SK-N-SH treated with all-trans-retinoic acid at 6 μM for 48 hours (cell line): Measurements from ENCODE around the gene PNPLA4.

Source experiments
- ATAC-seq: fragments of 200-7000 bp; cut with Tn5 transposase; 3 replicates; pipeline ENCODE4 v1.9.1; 2020; ENCODE audit warnings: mild to moderate bottlenecking, moderate library complexity
- ARNTL ChIP-seq: fragments of 450-650 bp; formaldehyde crosslinking; IDR thresholded peaks from 2 replicates; pipeline ENCODE4 v1.5.0; 2020; ENCODE audit warnings: low read depth, mild to moderate bottlenecking, moderate library complexity, borderline replicate concordance
- BACH2 ChIP-seq: fragments of 250-450 bp; sonication (Bioruptor Pico); IDR thresholded peaks from 2 replicates; pipeline ENCODE4 v1.9.0; 2021; ENCODE audit warnings: mild to moderate bottlenecking, borderline replicate concordance
- CREB5 ChIP-seq: fragments of 250-450 bp; sonication (Bioruptor Pico); IDR thresholded peaks from 2 replicates; pipeline ENCODE4 v1.5.1; 2020; ENCODE audit warnings: low read depth, mild to moderate bottlenecking, moderate library complexity
- CSDC2 ChIP-seq: fragments of 250-450 bp; sonication (Bioruptor Pico); IDR thresholded peaks from 2 replicates; pipeline ENCODE4 v1.5.0; 2020; ENCODE audit warnings: mild to moderate bottlenecking, moderate library complexity
- GLIS3 ChIP-seq: fragments of 250-450 bp; sonication (Bioruptor Pico); IDR thresholded peaks from 2 replicates; pipeline ENCODE4 v1.5.0; 2020; ENCODE audit warnings: mild to moderate bottlenecking, moderate library complexity
- ISL1 ChIP-seq: fragments of 250-450 bp; sonication (Bioruptor Pico); IDR thresholded peaks from 2 replicates; pipeline ENCODE4 v2.1.2; 2022; ENCODE audit warnings: mild to moderate bottlenecking, moderate library complexity
- OSR1 ChIP-seq: fragments of 250-450 bp; sonication (Bioruptor Pico); IDR thresholded peaks from 2 replicates; pipeline ENCODE4 v1.8.0; 2022; ENCODE audit warnings: moderate library complexity, mild to moderate bottlenecking, inconsistent platforms
- POU6F1 ChIP-seq: fragments of 250-450 bp; sonication (Bioruptor Pico); IDR thresholded peaks from 2 replicates; pipeline ENCODE4 v1.8.0; 2021; ENCODE audit warnings: low read depth, mild to moderate bottlenecking, moderate library complexity, borderline replicate concordance
- PPARA ChIP-seq: fragments of 250-450 bp; sonication (Bioruptor Pico); IDR thresholded peaks from 2 replicates; pipeline ENCODE4 v1.5.0; 2020; ENCODE audit warnings: mild to moderate bottlenecking, borderline replicate concordance
- RARB ChIP-seq: fragments of 250-450 bp; sonication (Bioruptor Pico); IDR thresholded peaks from 2 replicates; pipeline ENCODE4 v1.8.0; 2021; ENCODE audit warnings: mild to moderate bottlenecking, moderate library complexity
- SNAI2 ChIP-seq: fragments of 250-450 bp; sonication (Bioruptor Pico); IDR thresholded peaks from 2 replicates; pipeline ENCODE4 v1.5.0; 2020; ENCODE audit warnings: mild to moderate bottlenecking, moderate library complexity
- TCF4 ChIP-seq: fragments of 250-450 bp; sonication (Bioruptor Pico); IDR thresholded peaks from 2 replicates; pipeline ENCODE4 v1.8.0; 2021; ENCODE audit warnings: mild to moderate bottlenecking, moderate library complexity, borderline replicate concordance
- TOX ChIP-seq: fragments of 250-450 bp; sonication (Bioruptor Pico); IDR thresholded peaks from 2 replicates; pipeline ENCODE4 v1.8.0; 2021; ENCODE audit warnings: mild to moderate bottlenecking, moderate library complexity, borderline replicate concordance
- TSHZ2 ChIP-seq: fragments of 250-450 bp; sonication (Bioruptor Pico); IDR thresholded peaks from 2 replicates; pipeline ENCODE4 v1.5.0; 2020; ENCODE audit warnings: mild to moderate bottlenecking, moderate library complexity
- ZC3H10 ChIP-seq: fragments of 250-450 bp; sonication (Bioruptor Pico); IDR thresholded peaks from 2 replicates; pipeline ENCODE4 v1.5.1; 2021; ENCODE audit warnings: mild to moderate bottlenecking, moderate library complexity
- ZFP3 ChIP-seq: fragments of 250-450 bp; sonication (Bioruptor Pico); IDR thresholded peaks from 2 replicates; pipeline ENCODE4 v1.5.0; 2020; ENCODE audit warnings: mild to moderate bottlenecking, moderate library complexity
- ZFP30 ChIP-seq: fragments of 450-650 bp; formaldehyde crosslinking; IDR thresholded peaks from 2 replicates; pipeline ENCODE4 v1.5.0; 2022; ENCODE audit warnings: mild to moderate bottlenecking, moderate library complexity
- ZNF565 ChIP-seq: fragments of 450-650 bp; formaldehyde crosslinking; conservative IDR thresholded peaks from 2 replicates; pipeline ENCODE4 v1.5.0; 2020; ENCODE audit warnings: low read depth, mild to moderate bottlenecking, moderate library complexity
- ZNF70 ChIP-seq: fragments of 450-650 bp; formaldehyde crosslinking; IDR thresholded peaks from 2 replicates; pipeline ENCODE4 v1.5.0; 2020; ENCODE audit warnings: mild to moderate bottlenecking, moderate library complexity
- TF ChIP-seq, protein P1 (sequence below): fragments of 250-450 bp; sonication (Bioruptor Pico); IDR thresholded peaks from 2 replicates; pipeline ENCODE4 v1.8.0; 2020; ENCODE audit warnings: mild to moderate bottlenecking, moderate library complexity, borderline replicate concordance

Gene PNPLA4

DNA sequence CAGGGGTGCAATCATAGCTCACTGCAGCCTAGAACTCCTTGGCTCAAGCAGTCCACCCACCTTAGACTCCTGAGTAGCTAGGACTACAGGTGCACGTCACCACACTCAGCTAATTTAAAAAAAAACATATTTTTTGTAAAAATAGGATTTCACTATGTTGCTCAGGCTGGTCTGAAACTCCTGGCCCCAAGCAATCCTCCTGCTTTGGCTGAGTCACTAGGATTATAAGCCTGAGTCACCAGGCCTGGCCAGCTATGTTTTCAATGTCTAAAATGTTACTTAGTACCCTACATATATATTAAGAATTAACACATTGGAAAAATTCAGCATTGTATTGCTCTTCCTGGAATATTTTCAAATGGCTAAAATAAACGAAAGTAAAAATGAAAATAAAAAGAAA lies 37.5 kb downstream of the PNPLA4 start:
- ATAC-seq, result no peak
- TF ChIP-seq ISL1 (CRISPR knock-in tag), result no peak
- no peak for TF ChIP-seq ARNTL
- no peak for TF ChIP-seq OSR1
- no peak for TF ChIP-seq ZC3H10 (CRISPR knock-in tag)
- no peak for TF ChIP-seq CREB5 (CRISPR knock-in tag)
- no peak for TF ChIP-seq RARB (CRISPR knock-in tag)
- TF ChIP-seq PPARA (CRISPR knock-in tag), result no peak
- TF ChIP-seq CSDC2, result no peak
- TF ChIP-seq TSHZ2 (CRISPR knock-in tag), result no peak
- no peak for TF ChIP-seq ZFP30 (CRISPR knock-in tag)
- TF ChIP-seq TOX (CRISPR knock-in tag), result no peak

DNA sequence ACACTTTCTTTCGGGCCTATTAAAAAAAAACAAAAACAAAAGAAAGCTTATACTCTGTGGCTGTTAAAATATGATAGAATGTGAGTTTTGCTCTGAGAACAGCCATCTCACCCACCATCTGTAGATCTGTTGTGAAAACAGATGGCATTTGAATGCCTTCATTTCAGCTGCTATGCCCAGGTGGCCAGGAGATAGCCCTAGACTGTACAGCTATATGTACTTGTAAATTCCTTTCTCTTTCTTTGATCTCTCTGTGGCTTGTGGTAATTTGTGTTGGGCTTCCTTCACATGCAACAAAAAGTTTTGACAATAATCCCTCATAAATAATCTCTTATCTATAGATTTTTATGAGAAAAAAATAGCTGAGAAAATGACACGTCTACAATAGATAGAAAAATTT lies 38.1 kb downstream of the PNPLA4 start:
- TF ChIP-seq ZNF70, result no peak
- TF ChIP-seq GLIS3 (CRISPR knock-in tag), result no peak
- TF ChIP-seq POU6F1, result no peak
- no peak for TF ChIP-seq ZC3H10 (CRISPR knock-in tag)
- TF ChIP-seq ARNTL, result no peak
- no peak for TF ChIP-seq PPARA (CRISPR knock-in tag)
- no peak for TF ChIP-seq ZNF565 (CRISPR knock-in tag)
- TF ChIP-seq ZFP3 (CRISPR knock-in tag), result no peak
- TF ChIP-seq SNAI2, result no peak
- no peak for TF ChIP-seq RARB (CRISPR knock-in tag)
- no peak for TF ChIP-seq OSR1
- no peak for TF ChIP-seq ZFP30 (CRISPR knock-in tag)
- TF ChIP-seq, protein P1, sequence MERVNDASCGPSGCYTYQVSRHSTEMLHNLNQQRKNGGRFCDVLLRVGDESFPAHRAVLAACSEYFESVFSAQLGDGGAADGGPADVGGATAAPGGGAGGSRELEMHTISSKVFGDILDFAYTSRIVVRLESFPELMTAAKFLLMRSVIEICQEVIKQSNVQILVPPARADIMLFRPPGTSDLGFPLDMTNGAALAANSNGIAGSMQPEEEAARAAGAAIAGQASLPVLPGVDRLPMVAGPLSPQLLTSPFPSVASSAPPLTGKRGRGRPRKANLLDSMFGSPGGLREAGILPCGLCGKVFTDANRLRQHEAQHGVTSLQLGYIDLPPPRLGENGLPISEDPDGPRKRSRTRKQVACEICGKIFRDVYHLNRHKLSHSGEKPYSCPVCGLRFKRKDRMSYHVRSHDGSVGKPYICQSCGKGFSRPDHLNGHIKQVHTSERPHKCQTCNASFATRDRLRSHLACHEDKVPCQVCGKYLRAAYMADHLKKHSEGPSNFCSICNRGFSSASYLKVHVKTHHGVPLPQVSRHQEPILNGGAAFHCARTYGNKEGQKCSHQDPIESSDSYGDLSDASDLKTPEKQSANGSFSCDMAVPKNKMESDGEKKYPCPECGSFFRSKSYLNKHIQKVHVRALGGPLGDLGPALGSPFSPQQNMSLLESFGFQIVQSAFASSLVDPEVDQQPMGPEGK (CRISPR knock-in tag), result no peak
- TF ChIP-seq TCF4 (CRISPR knock-in tag), result no peak
- no peak for TF ChIP-seq TOX (CRISPR knock-in tag)
- TF ChIP-seq TSHZ2 (CRISPR knock-in tag), result no peak
- TF ChIP-seq CREB5 (CRISPR knock-in tag), result no peak
- no peak for TF ChIP-seq ISL1 (CRISPR knock-in tag)
- no peak for TF ChIP-seq BACH2
- no peak for ATAC-seq
